NCI-H1930 (cell line): ENCODE measurements around the gene NEMF.
"Not testable (repeated sequence)": the region's sequence is repeated elsewhere in the genome, so short reads cannot be mapped to it uniquely, and the experiment has no call there.

ENCODE experiments used
- DNase-seq, 2 experiments: peaks; one replicate each; lab custom pipeline; 2025; lab: John Stamatoyannopoulos, UW

NEMF gene

DNA sequence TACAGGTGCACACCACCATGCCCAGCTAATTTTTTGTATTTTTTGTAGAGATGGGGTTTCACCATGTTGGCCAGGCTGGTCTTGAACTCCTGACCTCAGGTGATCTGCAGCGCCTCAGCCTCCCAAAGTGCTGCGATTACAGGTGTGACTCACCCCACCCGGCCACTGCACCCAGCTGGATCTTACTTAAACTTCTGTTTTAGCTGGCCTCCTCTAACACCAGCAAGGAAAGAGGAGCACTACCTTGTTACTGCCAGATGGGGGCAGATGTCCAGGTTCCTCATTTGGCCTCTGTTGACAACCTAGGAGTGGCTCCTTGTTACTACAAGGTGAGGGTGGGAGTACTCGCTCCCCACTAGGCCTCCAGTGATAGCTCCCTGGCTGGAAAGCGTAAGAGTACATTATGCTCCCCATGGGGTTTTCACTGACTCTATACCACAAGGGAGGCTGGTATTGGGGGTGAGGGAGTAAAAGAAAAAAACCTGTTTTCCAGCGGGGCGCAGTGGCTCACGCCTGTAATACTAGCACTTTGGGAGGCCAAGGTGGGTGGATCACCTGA, 27.1 kb upstream of the NEMF start:
- DNase-seq = peak; percentile 21 to 40

DNA sequence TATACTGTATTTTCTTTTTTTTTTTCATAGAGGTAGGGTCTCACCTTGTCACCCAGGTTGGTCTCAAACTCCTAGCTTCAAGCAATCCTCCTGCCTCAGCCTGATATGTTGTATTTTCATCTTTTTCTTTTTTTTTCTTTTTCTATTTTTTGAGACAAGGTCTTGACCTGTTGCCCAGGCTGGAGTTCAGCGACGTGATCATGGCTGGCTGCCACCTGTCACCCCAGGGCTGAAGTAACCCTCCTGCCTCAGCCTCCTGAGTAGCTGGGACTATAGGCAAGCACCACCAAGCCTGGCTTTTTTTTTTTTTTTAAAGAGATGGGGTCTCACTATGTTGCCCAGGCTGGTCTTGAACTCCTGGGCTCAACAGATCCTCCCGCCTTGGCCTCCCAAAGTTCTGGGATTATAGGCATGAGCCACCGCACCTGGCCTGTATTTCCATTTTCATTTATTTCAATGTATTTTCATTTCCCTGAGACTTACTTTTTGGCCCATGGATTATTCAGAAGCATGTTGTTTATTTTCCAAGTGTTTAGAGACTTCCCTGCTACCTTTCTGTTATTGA, 24.1 kb upstream of the NEMF start:
- DNase-seq = no peak

DNA sequence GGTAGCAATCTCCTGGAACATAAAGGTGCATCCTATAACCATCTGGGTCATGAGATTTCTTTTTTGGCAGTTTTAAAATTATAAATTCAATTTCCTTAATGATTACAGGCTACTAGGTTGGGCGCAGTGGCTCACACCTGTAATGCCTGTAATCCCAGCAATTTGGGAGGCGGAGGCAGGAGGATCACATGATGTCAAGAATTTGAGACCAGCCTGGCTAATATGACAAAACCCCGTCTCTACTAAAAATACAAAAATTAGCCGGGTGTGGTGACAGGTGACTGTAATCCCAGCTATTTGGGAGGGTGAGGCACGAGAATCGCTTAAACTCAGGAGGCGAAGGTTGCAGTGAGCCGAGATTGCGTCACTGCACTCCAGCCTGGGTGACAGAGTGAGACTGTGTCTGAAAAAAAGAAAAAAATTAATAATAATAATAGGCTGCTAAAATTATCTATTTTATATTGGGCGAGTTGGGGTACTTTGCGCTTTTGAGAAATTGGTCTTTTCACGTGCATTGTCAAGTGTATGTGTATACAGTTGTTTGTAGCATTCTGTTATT, 23.1 kb upstream of the NEMF start:
- no peak for DNase-seq

DNA sequence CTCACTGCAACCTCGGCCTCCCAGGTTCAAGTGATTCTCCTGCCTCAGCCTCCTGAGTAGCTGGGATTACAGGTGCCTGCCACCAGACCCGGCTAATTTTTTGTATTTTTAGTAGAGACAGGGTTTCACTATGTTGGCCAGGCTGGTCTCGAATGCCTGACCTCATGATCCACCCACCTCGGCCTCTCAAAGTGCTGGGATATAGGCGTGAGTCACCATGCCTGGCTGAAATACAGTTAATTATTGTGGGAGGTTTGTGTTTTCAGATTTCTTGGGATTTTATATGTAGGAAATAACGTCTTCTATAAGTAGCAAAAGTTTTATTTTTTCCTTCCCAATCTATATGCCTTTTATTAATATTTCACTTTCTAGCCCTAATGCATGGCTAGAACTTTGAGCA, 21.0 kb upstream of the NEMF start:
- not testable (repeated sequence) for DNase-seq

DNA sequence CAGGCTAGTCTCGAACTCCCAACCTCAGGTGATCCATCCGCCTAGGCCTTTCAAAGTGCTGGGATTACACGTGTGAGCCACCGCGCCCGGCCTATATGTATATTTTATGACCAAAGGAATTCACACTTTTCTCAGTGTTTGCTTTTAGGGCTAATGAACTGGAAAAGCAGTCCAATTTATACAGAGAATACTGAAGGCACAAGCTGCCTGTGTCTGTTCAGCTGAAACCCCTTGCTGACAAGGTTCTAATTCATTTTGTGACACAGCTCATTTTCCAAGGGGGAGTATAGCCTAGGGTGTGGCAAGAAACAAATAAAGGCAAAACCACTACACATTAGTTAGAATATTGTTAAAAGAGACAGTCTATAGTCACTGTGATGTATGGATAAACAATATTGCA, 18.3 kb upstream of the NEMF start:
- DNase-seq = no peak

DNA sequence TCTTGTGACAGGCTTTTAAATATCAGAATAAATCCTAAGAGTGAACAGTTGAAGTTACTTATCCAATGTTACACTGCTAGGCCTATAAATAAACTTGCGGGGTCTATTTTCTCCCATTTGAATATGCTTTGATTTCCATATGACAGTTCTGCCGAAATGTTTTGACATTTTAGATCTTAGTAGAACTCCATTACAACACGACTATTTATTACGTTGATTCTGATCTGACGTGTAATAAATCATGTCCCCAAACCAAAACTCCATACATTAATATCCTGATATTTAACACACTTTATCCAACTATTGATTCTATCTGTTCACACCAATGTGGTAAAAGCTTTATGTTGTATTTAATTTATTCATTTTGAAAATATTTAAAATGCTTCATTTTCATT, 16.1 kb upstream of the NEMF start:
- no peak for DNase-seq

DNA sequence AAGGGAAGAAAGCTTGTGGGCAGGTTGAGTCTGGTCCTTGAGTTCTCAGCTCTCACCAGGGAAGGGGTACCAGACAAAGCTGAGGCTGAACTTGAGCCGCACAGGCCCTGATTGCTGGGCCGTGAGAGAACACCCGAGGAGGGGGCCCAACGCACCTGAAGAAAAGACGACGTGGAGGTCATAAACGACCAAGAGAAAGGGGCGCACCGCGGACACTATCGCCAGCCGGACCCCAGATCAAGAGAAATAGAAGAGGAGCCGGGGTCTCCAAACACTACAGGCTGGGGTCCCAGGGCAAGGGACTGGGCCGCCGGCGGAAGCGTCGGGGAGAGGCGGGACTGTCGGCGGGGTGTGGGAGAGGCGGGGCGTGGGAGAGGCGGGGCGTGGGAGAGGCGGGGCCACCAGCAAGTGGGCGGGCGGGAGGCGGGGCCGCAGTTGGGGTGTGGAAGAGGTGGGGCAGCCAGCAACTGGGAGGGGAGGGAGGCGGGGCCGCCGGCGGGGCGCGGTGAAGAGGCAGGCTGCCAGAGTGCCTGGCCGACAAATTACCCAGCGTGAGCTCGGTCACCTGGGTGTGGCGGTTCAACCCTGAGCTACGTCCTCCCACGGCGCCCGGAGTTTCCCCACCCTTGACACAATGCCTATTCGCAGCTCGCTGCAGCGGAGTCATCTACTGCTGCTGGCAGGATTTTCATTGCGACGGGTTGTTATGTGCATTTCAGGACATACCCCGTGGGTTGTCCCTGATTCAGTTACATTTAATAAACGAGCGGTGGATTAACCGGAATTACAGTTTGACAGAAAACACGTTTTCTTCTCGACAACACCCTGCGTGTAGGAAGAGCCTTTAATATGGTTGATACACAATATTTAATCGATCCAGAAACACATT, 15.5 kb upstream of the NEMF start:
- DNase-seq = peak; percentile 88 to 89

DNA sequence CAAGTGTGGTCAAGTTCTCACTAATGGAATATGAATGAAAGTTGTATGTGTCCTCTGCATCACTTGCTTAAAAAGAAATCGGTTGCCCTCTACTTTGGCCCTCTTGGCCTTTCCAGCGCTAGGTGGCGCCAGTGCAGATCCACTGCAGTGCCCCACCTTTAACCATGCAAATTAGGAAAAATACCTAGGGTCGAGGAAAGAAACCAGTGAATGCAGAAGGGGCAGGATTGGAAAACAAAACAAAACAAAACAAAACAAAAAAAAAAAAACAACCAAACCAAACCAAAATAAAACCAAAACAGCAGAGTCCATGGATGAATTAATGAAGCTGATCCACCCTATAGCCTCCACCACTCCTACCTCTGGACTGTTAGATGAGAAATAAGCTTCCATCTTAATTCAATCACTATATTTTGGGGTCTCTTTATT, 12.9 kb upstream of the NEMF start:
- peak; percentile 24 to 61 for DNase-seq

DNA sequence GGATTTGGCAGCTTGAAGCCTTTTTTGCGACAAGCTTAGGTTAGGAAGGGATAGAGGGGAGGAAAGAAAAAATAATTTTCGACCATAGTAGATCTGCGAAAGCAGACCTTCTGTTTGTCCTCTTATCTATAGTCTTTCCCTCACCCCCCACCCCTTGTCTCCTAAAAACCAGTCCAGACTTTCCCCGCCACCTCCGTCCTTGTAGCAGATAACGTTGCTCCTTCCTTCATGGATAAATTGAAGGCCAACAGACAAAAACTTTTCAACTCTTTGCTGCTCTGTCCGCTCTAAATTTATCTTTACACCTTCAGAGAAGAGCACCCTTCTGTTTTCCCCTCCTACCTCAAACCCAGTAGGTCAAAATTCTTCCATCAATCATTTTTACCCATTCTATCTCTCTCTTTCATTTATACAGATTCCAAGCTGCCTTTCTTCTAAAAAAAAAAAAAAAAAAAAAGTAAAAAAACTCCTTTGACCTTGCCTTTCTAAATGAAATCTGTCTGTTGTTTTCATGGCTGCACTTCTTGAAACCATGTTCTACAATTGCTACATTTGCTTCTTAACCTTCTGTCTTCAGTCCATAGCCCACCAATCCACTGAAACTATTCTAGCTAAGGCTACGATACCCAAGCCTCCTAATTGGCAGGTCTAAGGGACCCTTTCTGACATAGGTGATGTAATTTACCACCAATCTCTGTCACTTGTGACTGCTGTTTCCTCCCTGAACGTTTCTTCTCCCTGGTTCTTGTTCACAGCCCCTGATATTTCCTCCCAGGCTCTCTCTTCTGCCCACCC, 11.1 kb upstream of the NEMF start:
- no peak for DNase-seq

DNA sequence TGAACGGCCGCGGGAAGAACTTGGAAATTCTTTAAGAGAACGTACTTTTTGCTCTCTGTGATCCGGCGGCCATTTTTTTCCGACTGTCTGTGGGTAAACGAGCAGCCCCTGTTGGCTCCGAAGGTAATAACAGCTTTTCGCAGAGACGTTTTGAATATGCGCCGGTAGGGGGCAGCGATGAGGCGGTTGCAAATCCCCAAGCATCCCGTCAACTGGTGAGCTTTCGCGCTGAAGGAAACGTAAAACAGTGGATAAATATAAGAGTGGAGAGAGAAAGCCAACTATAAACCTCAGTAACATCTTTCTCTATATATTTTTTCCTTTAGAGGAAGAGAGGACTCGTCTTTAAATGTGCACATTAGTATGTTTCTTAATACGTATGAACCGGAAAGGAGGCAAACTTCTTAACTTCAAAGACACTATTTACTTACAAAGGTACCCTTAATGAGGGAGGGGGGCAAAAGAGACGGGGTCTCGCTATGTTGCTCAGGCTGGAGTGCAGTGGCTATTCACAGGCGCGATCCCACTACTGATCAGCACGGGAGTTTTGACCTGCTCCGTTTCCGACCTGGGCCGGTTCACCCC, 9.6 kb upstream of the NEMF start:
- peak; percentile 76 to 82 for DNase-seq

DNA sequence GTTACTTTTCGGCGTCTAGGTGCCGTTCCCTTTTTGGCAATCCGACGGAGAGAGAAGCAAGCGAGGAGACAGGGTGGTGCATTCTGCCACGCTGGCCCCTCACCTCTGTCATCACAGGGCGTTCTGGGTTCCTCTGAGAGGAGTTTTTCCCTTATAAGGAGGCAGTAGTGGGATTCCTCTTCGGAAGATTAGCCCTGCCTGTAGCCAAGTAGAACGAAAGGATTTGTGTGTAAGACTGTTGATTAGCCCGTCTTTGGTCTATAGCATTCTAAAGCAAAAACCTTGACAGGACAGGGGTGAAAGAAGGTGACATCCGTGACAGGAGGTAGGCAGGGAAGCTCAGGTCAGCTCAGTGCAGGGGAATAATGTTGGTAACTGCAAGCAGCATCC, 9.1 kb upstream of the NEMF start:
- no peak for DNase-seq

DNA sequence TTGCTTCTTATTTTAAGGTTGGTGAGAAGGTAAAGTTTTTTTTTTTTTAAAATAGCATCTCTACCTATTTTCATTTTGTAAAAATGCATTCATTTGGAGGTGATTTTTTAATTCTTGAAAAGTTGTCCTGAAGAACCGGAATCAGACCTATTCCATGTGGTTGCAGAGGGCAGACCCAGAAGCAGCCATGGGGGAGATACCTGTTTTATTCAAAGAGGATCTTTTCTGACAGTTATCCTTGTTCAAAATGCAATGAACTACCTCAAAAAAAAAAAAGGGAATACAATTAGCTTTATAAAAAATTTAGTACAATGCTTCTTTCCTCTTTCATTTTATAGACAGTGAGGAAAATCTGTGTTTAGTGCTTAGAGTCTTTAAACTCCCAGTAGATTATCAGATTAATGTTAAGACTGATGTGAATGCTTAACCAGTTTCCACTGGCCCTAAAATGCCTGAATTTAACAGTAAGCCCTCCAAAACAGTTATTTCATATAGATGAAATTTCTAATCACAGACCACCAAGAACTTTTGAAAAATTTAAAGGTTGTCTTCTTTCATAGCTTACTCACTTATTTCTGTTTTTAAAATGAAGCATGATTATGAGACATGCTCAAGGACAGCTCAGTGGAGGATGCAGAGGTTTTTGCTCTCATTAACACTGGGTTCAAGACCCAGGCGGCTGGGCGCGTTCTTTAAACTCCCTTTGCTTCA, 8.6 kb upstream of the NEMF start:
- no peak for DNase-seq

DNA sequence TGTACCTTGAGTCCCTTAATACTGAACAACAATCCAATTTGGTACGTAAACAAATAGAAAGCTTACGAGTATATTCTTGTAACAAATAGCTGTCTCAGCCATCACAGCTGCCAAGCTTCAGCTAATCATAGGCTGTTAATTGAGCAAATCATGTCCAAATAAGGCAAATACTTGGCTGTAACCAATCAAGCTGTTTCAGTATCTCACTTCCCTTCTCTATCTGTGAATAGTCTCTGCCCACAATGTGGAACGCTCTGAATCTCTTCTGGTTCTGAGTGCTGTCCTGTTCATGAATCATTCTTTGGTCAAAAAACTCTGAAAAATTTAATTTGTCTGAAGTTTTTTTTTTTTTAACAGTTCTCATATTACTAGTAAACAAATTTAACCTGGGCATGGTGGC, 5.8 kb upstream of the NEMF start:
- no peak for DNase-seq

DNA sequence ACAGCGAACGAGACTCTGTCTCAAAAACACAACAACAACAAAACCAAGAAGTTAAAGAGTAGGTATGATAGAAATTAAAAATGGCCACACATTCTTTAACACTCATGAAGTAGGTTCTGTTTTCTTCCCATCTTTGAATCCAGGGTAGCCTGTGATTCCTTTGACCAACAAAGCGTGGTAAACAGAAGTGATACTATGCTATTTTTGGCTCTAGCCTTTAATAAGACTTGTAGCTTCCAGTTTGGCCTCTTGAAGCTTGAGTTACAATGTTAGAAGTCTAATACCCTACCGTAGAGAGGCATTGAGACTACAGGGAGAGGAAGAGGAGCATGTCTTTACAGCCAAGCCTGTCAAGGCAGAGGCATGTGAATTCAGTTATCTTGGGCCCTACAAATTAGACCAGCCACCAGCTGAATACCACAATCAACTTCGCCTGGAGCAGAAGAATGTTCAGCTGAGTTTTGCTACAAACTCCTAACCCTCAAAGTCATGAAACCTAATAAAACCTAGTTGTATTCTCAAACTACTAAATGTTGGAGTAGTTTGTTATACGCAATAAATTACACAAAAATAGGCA, 4.9 kb upstream of the NEMF start:
- DNase-seq = no peak

DNA sequence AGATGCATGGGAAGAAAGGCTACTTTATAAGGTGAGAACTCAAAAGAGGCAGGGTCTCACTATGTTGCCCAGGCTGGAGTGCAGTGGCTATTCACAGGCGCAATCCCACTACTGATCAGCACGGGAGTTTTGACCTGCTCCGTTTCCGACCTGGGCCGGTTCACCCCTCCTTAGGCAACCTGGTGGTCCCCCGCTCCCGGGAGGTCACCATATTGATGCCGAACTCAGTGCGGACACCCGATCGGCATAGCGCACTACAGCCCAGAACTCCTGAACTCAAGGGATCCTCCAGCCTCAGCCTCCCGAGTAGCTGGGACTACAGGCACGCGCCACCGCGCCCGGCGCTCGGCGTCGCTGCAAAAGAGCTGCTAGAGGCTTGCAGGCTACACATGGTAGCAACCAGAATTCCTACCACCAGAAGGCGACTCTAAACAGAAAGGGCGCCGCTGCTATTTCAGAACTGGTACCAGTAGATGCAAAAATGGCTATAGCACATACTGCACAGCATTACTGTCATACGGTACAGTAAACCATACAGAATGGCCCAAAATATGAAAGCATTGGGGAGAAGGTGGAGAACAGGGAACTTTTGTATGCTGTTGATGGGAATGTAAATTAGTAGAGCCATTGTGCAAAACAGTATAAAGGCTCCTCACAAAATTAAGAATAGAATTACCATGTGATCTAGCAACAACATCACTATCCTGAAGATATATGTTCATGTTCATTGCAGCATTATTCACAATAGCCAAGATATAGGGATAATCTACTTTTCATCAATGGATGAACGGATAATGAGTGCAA, 1.2 kb upstream of the NEMF start:
- DNase-seq = peak; percentile 71 to 76

DNA sequence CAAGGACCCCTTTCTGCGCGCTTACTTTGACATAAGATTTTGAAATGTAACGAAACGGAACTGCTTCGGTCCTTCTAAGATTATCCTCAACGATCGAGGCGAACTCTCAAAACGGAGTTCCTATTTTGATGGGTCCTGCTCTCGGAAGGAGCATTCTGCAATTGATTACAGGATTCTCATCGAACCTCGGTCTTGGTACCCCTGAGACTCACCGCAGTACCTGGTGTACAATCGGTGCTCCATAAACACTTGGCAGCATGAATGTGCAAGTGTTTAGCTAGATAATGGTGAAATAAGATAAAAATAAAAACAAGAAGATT, 530 bp upstream of the NEMF start:
- DNase-seq = no peak

DNA sequence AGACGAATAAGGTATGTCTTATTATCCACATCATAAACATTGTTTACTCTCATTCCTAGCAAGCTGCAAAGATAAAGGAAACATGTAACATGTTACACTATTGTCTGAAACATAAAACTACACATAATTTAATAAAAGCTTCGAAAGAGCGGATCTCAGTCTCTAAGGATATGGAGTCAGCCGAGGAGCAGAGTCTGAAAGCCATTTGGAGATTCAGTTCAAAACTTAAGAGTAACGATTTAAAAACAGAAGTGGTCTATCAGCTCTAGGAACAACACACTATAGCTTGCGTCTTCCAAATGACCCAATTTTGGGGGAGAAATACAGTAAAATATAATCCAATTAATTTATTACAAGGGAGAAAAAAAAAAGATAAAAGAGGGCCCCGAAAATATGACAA, 775 bp downstream of the NEMF start:
- no peak for DNase-seq

DNA sequence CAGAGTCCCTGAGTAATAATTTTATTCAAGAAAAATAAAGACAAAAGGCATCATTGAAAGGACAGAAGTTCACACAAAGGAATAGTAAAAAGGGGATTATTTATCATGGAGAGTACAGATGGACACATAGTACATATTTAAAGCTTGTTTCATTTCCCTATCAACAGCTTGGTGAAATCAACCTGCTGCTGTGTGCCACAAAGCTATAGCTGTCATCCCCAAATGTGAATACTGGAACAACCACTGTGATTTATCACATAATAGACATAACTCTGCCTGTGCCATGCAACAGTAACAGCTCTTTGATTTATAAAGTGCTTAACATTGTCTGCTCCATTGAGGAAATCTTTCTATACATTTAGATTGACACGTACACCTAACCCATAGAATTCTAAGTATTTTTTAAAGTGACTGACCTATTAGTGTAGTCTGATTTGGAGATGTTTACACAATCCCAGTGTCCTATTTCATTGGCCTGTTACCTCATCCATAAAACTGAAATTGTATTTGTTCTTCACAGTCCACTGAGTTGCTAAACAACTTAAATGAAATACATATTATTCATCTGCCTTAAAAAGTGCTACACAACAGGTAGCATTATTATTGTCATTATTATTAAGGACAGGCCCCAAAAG, 3.3 kb downstream of the NEMF start:
- DNase-seq = peak in 1 of 2 experiments; percentile 48

DNA sequence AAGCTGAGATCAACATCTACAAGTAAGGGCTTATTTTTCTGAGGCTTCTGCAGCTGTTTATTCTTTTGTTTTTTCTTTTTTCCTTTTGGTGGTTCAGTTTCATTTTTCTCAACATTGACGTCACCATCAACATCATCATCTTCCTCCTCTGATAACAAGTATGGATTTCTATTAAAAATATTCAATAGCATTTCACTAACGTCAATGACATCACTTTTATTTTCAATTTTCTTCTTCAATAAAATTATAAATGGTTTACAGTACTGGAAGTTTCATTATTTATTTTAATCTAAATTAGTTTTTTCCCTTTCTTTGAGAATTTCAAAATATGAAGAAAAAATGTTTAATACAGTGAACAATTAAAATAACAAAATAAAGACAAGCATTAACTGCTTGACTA, 23.9 kb downstream of the NEMF start:
- no peak for DNase-seq

DNA sequence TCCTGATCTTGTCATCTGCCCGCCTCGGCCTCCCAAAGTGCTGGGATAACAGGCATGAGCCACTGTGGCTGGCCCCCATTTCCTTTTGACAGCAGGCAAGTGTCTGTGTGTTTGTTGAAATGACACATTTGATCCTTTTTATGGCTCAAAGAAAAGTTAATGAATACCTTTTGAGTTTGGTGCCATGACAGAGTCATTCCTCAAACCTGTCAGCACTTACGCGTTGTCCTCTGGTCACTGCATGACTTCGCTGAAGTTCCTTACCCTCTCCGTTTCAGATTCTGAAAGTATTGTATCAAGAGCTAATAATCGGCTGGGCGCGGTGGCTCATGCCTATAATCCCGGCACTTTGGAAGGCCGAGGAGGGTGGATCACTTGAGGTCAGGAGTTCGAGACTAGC, 32.4 kb downstream of the NEMF start:
- DNase-seq = no peak
